Amniotic epithelial cell (primary cell): ENCODE results near the gene OVOL1.

Experiments used
- DNase-seq: peaks from one replicate; pipeline ENCODE4 v3.0.0-alpha.2; 2010; ENCODE audit warnings: low read depth

Gene OVOL1

DNA sequence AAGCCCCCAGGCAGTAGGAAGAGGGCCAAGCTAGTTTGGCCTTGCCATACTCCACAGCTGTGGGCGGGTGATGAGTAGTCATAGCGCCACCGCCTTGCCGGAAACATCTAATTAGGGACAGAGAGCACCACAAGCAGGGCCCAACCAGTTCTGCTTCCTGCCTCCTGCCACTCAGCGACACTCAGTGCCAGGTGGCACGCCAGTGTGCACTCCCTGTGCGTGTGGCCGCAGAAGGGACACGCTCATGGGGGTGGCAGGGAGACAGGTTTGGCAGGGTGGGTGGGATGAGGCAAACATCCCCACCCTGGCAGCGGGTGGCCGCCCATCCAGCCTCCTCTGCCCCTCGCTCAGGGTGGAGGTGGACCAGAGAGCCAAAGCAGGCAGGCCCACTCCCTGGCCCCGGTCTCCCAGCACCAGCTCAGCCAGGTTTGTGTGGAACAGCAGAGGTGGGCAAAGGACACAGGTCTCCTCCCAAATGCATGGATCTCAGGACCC lies 4.9 kb downstream of the OVOL1 start:
- no peak for DNase-seq

- no peak for DNase-seq
Measured at GRCh38 chr11:65792456-65792855, 5.6 kb downstream of the OVOL1 start.

GRCh38 chr11:65793144-65793581 lies 6.3 kb downstream of the OVOL1 start:
- DNase-seq: no peak

DNA sequence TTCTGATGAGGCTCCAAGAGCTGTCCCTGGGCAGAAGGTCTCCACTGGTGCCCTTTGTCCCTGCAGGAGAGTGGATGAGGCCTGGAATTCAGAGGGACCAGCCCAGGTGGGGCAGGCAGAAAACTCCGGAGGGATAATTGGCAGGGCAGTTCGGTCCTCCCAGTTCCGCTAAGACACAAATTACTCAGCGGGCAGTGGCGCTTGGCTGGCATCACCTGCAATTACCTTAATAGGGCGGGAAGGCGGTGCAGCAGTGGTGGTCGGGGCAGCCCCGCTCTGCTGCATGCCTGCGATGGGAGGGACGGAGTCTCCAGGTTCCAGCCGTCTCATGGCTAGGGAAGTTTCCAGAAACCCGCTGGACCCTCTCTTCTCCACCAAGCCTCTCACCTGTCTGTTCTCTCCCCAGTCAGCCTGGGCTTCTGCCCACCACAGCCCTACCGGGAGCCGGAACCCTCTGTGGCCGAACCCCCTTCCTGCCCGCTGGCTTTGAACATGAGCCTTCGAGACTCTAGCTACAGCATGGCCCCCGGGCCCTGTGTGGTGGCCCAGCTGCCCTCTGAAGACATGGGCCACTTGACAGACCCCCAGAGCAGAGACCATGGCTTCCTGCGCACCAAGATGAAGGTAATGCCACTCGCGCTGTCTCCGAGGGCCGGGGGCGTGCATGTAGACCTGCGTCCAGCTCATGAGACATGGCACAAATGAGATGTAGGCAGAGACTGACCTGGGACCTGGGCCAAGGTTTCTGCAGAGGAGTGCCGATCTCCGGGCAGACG lies 7.0 kb downstream of the OVOL1 start:
- DNase-seq: no peak

DNA sequence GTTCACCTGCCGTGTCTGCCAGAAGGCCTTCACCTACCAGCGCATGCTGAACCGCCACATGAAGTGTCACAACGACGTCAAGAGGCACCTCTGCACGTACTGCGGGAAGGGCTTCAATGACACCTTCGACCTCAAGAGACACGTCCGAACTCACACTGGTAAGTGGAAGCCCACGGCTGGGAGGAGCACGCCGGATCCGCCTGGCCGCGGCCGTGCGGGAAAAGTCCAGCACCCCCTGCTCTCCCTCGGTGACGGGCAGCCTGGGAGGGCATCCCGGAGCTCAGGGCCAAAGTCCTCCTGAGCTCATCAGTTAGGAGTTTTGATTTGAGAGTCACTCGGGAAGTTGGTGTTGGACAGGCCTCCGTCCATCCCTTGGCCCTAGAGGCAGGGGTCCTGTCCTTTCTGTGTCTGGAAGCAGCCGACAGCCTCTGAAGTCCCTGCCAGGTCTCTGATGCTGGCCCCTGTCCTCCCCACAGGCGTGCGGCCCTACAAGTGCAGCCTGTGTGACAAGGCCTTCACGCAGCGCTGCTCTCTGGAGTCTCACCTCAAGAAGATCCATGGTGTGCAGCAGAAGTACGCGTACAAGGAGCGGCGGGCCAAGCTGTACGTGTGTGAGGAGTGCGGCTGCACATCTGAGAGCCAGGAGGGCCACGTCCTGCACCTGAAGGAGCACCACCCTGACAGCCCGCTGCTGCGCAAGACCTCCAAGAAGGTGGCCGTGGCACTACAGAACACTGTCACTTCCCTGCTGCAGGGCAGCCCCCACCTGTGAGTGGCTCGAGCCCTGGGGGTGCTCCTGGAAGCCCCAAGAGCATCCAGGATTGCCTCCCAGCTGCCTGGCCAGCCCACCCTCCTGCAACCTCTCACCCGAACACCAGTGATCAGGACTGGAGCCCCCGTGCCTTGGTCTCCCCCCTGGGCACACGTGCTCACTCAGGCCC lies 8.0 kb downstream of the OVOL1 start:
- no peak for DNase-seq

DNA sequence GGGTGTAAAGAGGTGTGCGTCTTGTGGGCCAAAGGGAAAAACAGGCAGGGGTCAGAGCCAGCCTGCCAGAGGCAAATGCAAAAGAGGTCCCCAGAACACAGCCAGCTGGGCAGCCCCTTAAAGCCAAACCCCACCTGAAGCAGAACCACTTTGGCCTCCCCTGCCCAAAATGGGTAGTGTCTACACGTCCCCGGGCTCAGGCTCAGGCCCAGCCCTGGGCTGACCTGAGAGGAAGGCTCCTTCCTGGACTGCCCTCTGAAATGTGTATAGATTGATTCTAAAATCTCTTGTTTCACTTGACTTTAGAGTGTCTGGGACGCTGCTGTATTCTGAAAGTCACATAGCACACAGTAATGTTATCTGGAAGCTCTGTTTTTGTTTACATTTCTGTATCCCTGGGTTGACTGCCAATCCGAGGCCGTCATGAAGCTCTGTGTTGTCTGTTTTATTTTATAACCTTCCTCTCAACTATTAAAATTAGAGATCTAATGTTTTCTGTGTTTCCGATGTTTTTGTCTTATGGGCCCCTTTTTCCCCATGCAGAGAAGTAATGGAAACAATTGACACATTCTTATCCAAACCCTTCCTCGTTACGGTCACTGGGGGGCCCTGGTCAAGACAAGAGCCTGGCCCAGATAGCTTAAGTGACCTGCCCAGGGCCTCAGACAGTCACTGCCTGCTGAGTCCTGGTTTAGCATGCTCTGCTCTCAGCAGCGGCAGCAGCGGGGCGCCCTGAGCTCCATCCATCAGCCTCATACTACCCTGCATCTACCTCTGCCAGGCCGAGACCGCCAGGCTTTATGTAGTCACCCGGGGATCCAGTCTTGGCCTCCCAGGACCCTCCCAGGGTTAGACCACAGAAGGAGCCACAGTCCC lies 10.1 kb downstream of the OVOL1 start:
- no peak for DNase-seq

DNA sequence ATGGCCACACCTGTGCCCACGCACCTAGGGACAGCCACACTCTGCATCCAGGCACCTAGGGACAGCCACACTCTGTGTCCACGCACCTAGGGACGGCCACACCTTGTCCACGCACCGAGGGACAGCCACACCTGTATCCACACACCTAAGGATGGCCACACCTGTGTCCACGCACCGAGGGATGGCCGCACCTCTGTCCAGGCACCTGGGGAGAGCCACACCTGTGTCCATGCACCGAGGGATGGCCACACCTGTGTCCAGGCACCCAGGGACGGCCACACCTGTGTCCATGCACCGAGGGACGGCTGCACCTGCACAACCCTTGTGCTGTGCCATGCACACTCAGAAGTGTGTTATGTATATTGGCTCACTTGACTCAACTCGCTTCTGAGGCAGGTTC lies 10.8 kb downstream of the OVOL1 start:
- DNase-seq: no peak

GRCh38 chr11:65798882-65799281 lies 12.0 kb downstream of the OVOL1 start:
- DNase-seq: no peak

GRCh38 chr11:65801153-65801987 lies 14.5 kb downstream of the OVOL1 start:
- no peak for DNase-seq

- no peak for DNase-seq
Measured at GRCh38 chr11:65802841-65803240, 16.0 kb downstream of the OVOL1 start.

- DNase-seq: no peak
Measured at GRCh38 chr11:65803797-65804492, 17.1 kb downstream of the OVOL1 start.

DNA sequence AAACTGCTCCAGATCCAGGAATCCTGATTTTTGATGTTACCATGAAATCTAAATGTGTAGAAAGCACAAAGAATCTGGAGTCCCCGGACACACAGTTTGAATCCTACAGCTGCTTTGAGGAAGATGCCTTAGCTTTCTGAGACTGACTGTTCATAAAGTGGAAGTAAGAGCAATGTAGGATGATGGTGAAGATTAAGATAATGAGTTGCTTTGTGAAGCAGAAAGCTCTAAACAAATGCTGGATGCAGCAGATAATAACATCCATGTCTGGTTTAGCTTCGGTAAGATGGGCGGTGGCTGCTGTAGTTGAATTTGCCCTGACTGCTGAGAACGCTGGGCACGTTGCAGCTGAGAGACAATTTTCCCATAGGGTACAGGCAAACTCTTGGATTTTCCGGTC lies 20.1 kb downstream of the OVOL1 start:
- no peak for DNase-seq

DNA sequence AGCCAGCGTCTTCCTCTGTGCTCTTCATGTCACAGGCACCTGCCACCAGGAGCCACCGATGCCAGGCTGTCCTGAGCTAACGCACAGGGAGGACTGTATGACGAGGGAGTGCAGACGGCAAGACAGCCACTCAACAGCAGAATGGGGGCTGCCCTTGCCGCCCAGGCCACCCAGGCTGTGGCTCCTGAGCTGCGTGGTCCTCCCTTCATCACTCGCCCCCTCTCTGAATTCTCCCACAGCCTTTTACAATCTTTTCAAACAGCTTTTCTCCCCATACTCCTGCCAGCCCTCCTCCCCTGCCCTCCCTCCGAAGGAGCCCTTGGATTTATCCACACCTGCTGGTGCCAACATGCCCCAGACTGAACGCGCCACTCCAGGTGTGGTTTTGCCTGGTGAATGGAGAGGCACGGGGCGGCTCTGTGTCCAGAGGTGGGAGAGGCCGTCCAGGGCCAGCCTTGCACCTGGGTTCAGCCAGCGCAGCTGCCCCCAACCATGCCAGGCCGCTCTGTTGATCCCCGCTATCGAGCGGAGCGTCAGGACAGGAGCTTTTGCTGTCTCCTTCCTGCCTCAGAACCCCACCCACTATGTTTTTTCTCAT lies 22.0 kb downstream of the OVOL1 start:
- no peak for DNase-seq

- no peak for DNase-seq
Measured at GRCh38 chr11:65809496-65809895, 22.6 kb downstream of the OVOL1 start.

DNA sequence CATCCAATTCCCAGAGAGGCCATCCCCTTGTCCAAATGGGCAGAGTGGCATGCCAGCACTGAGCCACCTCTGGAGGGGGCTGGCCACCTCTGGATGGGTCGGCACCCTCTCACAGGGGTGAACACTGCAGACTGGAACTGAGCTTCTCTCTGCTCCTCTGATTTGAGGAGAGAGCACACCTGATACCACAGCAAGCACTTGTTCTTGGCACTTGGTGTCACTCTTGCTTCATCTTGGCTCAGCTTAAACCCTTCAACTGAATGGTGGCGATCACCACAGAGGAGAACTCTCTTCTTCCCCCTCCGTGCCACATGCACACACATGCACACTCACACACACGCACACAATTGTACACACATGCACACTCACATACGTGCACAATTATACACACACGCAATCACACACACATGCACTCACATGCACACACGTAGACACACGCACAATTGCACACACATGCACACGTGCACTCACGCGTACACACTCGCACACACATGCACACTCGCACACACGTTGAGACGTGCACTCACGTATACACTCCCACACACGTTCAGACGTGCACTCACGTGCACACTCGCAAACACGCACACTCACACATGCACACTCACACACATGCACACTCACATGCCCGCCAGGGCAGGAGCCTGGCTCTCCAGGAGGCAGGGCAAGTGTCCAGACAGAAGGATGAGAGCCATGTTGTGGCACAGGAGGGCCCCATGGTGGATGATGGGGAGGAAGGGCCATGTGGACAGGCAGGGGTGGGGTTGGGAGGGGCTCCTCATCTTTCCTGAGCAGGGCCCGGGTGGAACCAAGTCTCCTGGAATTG lies 23.4 kb downstream of the OVOL1 start:
- DNase-seq: peak; percentile 11

DNA sequence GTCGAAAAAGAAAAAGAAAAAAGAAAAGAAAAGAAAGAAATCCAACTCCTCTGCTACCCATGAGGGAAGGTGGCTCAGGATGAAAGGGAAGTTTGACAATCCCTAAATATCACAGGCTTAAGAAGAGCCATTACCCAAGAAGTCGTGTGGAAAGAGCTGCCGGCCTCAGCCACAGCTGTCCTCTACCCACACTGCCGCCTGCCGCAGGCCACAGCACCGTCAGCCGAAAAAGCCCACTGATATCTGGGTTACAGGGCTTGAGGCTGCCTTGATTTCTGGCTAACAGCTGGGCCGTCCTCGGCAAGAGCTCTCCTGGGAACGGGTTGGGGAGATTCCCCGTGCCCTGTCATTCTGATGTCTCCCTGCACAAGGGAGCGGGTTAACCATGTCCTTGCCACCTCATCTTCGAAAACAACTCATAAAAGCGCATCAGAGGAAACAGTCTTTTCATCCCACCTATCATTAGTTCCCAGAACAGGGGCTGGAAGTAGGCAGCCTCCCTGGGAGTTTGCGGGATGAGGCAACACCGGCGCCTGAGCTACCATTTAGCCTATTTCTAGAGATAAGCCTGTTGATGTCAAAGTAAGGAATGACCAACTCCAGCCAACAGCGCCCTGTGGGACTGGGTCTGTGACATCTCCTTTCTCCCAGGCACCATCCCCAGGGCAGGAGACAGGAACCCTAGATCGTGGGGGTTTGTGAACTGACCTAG lies 25.1 kb downstream of the OVOL1 start:
- peak; percentile 15 for DNase-seq

DNA sequence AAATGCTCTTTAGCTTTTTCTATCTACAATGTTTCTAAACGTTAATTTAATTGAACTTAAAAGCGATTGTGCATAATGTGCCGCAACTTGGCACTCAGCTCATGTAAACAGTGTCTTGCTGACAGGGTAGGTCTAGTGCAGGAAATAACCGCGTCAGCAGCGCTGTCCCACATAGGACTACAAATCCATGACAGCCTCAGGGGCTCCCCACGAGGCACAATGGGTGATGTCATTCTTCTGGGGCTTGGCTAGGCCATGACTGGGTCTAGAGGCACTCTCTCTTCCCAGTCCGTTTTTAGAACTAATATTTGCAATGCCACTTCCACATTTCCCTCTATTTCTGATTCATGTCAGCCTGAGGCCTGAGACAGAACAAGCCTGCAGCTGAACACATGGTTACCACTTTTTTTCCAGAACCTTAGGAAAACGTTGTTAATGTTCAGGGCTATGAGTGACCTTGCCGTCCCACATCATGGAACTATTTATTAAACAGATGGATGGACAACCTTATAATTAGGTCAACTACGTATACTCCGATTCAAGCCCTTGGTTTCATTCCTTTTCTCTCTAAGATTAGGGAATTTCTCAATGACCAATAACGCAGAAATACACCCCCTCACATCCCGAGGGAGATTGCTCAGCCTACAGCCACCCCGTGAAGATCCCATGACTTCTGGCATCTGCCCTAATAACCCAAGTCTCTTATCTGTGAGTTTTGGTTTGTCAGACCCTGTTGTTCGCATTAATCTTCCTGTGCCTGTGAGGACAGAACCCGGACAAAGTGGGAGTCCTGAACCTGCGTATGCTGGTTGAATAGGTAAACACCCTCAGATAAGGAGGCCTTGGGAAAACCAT lies 27.5 kb downstream of the OVOL1 start:
- peak; percentile 17 for DNase-seq
